Stimulated activated CD4-positive, alpha-beta T cell treated with anti-CD3 and anti-CD28 coated beads, Interleukin-2, amount 100 ng/mL, for 48 hours (primary cell): Measurements from ENCODE around the gene TP63.
"Not testable (repeated sequence)": the region's sequence is repeated elsewhere in the genome, so short reads cannot be mapped to it uniquely, and the experiment has no call there.

Experiments
- DNase-seq, 2 donors: peaks; one replicate each; pipeline ENCODE4 v3.0.0-alpha.2; 2020

TP63 gene

GRCh38 chr3:189728915-189729314, 97.7 kb downstream of the TP63 start:
- DNase-seq: no peak

GRCh38 chr3:189734061-189734460, 102.9 kb downstream of the TP63 start:
- DNase-seq: no peak

GRCh38 chr3:189735913-189736312, 104.7 kb downstream of the TP63 start:
- DNase-seq: no peak

- no peak for DNase-seq
These were observed 105.9 kb downstream of the TP63 start for GRCh38 chr3:189737071-189737470.

GRCh38 chr3:189737619-189738018, 106.4 kb downstream of the TP63 start:
- no peak for DNase-seq

- no peak for DNase-seq
These were observed 108.2 kb downstream of the TP63 start for GRCh38 chr3:189739378-189739777.

- DNase-seq: no peak
These were observed 109.0 kb downstream of the TP63 start for GRCh38 chr3:189740156-189740555.

GRCh38 chr3:189744235-189744634, 113.0 kb downstream of the TP63 start:
- no peak for DNase-seq

GRCh38 chr3:189745622-189746021, 114.4 kb downstream of the TP63 start:
- no peak for DNase-seq

- DNase-seq: no peak
These were observed 116.9 kb downstream of the TP63 start for GRCh38 chr3:189748046-189748445.

- DNase-seq: not testable (repeated sequence)
These were observed 119.8 kb downstream of the TP63 start for GRCh38 chr3:189750972-189751371.

GRCh38 chr3:189754356-189754755, 123.2 kb downstream of the TP63 start:
- no peak for DNase-seq

- DNase-seq: no peak
These were observed 125.4 kb downstream of the TP63 start for GRCh38 chr3:189756582-189757078.

GRCh38 chr3:189758186-189758585, 127.0 kb downstream of the TP63 start:
- no peak for DNase-seq

GRCh38 chr3:189766416-189766815, 135.2 kb downstream of the TP63 start:
- no peak for DNase-seq

GRCh38 chr3:189771842-189772450, 140.8 kb downstream of the TP63 start:
- DNase-seq: no peak

- no peak for DNase-seq
These were observed 141.4 kb downstream of the TP63 start for GRCh38 chr3:189772584-189772983.

GRCh38 chr3:189773056-189773455, 141.9 kb downstream of the TP63 start:
- DNase-seq: no peak

GRCh38 chr3:189776149-189776824, 145.1 kb downstream of the TP63 start:
- DNase-seq: no peak

- no peak for DNase-seq
These were observed 147.3 kb downstream of the TP63 start for GRCh38 chr3:189778340-189778950.

- no peak for DNase-seq
These were observed 148.0 kb downstream of the TP63 start for GRCh38 chr3:189779166-189779565.

- no peak for DNase-seq
These were observed 149.5 kb downstream of the TP63 start for GRCh38 chr3:189780546-189781270.

GRCh38 chr3:189781415-189781814, 150.2 kb downstream of the TP63 start:
- no peak for DNase-seq
